GM21390 (cell line): ENCODE results near the gene ITGA5.
A peak's percentile ranks its signal among the peaks of the same experiment; 100 is the strongest.

ENCODE experiments used
- ATAC-seq: cut with Tn5 transposase; IDR thresholded peaks from one replicate; pipeline ENCODE4 v1.9.1; 2021; ENCODE audit not compliant: unreplicated experiment

ITGA5 gene

GRCh38 chr12:54419088-54419887 lies at the start of gene ITGA5:
ITGA5 (minus strand) TSS chr12:54419266; CDS start chr12:54419198, 68 bp downstream.
- ATAC-seq = no peak

- ATAC-seq = no peak
Measured at GRCh38 chr12:54465857-54466523, 46.9 kb upstream of the ITGA5 start.

- no peak for ATAC-seq
Measured at GRCh38 chr12:54463484-54463883, 44.4 kb upstream of the ITGA5 start.

GRCh38 chr12:54463034-54463433 lies 44.0 kb upstream of the ITGA5 start:
- no peak for ATAC-seq

GRCh38 chr12:54460317-54460923 lies 41.4 kb upstream of the ITGA5 start:
- ATAC-seq = no peak

GRCh38 chr12:54459355-54459754 lies 40.3 kb upstream of the ITGA5 start:
- ATAC-seq = no peak

GRCh38 chr12:54455760-54456469 lies 36.8 kb upstream of the ITGA5 start:
- no peak for ATAC-seq

GRCh38 chr12:54452628-54453027 lies 33.6 kb upstream of the ITGA5 start:
- no peak for ATAC-seq

- ATAC-seq = no peak
Measured at GRCh38 chr12:54448344-54448743, 29.3 kb upstream of the ITGA5 start.

GRCh38 chr12:54447917-54448316 lies 28.9 kb upstream of the ITGA5 start:
- no peak for ATAC-seq

GRCh38 chr12:54444206-54444605 lies 25.1 kb upstream of the ITGA5 start:
- ATAC-seq = no peak

GRCh38 chr12:54443446-54443845 lies 24.4 kb upstream of the ITGA5 start:
- no peak for ATAC-seq

- ATAC-seq = no peak
Measured at GRCh38 chr12:54442961-54443360, 23.9 kb upstream of the ITGA5 start.

- ATAC-seq = no peak
Measured at GRCh38 chr12:54442099-54442498, 23.0 kb upstream of the ITGA5 start.

GRCh38 chr12:54439521-54440255 lies 20.6 kb upstream of the ITGA5 start:
- peak; percentile 67 for ATAC-seq

GRCh38 chr12:54439096-54439495 lies 20.0 kb upstream of the ITGA5 start:
- ATAC-seq = no peak

GRCh38 chr12:54438517-54438916 lies 19.5 kb upstream of the ITGA5 start:
- ATAC-seq = no peak

GRCh38 chr12:54437697-54438096 lies 18.6 kb upstream of the ITGA5 start:
- no peak for ATAC-seq

- no peak for ATAC-seq
Measured at GRCh38 chr12:54437243-54437642, 18.2 kb upstream of the ITGA5 start.

- ATAC-seq = no peak
Measured at GRCh38 chr12:54432815-54433164, 13.7 kb upstream of the ITGA5 start.
